GM12878 (cell line): ENCODE results near the gene FREM3.

Experiments used
- EP300 ChIP-seq, 2 experiments: fragments of 150-350 bp in 1 of 2; IDR thresholded peaks; 2 replicates each; pipeline ENCODE4 v1.6.1; 2011 to 2012; ENCODE audit warnings: low read depth in 2 of 2, low read length in 2 of 2, borderline replicate concordance in 1 of 2, improper control_type of control experiment in 1 of 2, inconsistent platforms in 1 of 2; ENCODE audit not compliant: control insufficient read depth in 1 of 2
- PAX8 ChIP-seq: fragments of 450-650 bp; IDR thresholded peaks from 2 replicates; pipeline ENCODE4 v1.6.1; 2017; ENCODE audit warnings: mild to moderate bottlenecking, moderate library complexity
- POLR2A ChIP-seq: IDR thresholded peaks from 2 replicates; pipeline ENCODE4 v1.6.1; 2011; ENCODE audit warnings: low read depth, mild to moderate bottlenecking, low read length
- TF ChIP-seq, protein P1 (sequence below): IDR thresholded peaks from 2 replicates; pipeline ENCODE4 v1.6.1; 2012; ENCODE audit warnings: low read length, inconsistent platforms

GRCh38 chr4:143538979-143539669 lies 161.4 kb downstream of the FREM3 start:
- no peak for TF ChIP-seq POLR2A
- TF ChIP-seq, protein P1, sequence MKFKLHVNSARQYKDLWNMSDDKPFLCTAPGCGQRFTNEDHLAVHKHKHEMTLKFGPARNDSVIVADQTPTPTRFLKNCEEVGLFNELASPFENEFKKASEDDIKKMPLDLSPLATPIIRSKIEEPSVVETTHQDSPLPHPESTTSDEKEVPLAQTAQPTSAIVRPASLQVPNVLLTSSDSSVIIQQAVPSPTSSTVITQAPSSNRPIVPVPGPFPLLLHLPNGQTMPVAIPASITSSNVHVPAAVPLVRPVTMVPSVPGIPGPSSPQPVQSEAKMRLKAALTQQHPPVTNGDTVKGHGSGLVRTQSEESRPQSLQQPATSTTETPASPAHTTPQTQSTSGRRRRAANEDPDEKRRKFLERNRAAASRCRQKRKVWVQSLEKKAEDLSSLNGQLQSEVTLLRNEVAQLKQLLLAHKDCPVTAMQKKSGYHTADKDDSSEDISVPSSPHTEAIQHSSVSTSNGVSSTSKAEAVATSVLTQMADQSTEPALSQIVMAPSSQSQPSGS = no peak
- TF ChIP-seq PAX8 = no peak
- no peak for TF ChIP-seq EP300 (IDR thresholded peaks at IDR 0.05; ENCODE audit: borderline replicate concordance in 1 of 2, control insufficient read depth in 1 of 2, low read depth in 2 of 2, low read length in 2 of 2)
